Ovary (tissue), 3 donors: ENCODE results near the gene CFAP65.

Source experiments
- CTCF ChIP-seq, 3 donors: fragments of 450-650 bp in 2 of 3; fragments of 200-600 bp in 1 of 3; IDR thresholded peaks; one replicate each; pipeline versions ENCODE4 v1.5.1 to v1.8.0; 2016 to 2022; ENCODE audit warnings: antibody characterized with exemption in 3 of 3, mild to moderate bottlenecking in 1 of 3
- POLR2A ChIP-seq: fragments of 450-650 bp; IDR thresholded peaks from one replicate; pipeline ENCODE4 v1.6.1; 2017; ENCODE audit warnings: antibody characterized with exemption, mild to moderate bottlenecking, moderate library complexity
- donor health status: DM: no; HTN: no; CAD: no.

GRCh38 chr2:219027511-219028055, 13.7 kb downstream of the CFAP65 start:
- TF ChIP-seq POLR2A = no peak
- no peak for TF ChIP-seq CTCF (IDR thresholded peaks at IDR 0.05)
